ENCODE data around the gene AQP3.
A peak's percentile ranks its signal among the peaks of the same experiment; 100 is the strongest.
"Not testable (repeated sequence)": the region's sequence is repeated elsewhere in the genome, so short reads cannot be mapped to it uniquely, and the experiment has no call there.

The AQP3 gene

GRCh38 chr9:33429256-33429985 lies 18.0 kb downstream of the AQP3 start:
- Histone ChIP-seq H3K4me1 (ENCODE audit: control insufficient read depth, insufficient read depth, low read length, unreplicated experiment) (peaks cover 10% of the 10 kb centered on the region), H3K27ac (ENCODE audit: low read depth, low read length) (peak overlapping the region; percentile 55)

GRCh38 chr9:33426843-33427293 lies 20.5 kb downstream of the AQP3 start:
- H3K4me3 ChIP-seq (ENCODE audit: low read depth, low read length), result no peak overlapping the region
- H2AFZ ChIP-seq (ENCODE audit: low read length, unreplicated experiment), result no peak overlapping the region

More at GRCh38 chr9:33429256-33429985, 18.0 kb downstream of the AQP3 start:
- no peak overlapping the region for H3K4me3 ChIP-seq (ENCODE audit: low read depth, low read length)
- no peaks in the 10 kb centered on the region for H3K27me3 ChIP-seq (ENCODE audit: insufficient read depth, low read length)
- H2AFZ ChIP-seq (ENCODE audit: low read length, unreplicated experiment), result no peak overlapping the region
- H3K79me2 ChIP-seq (ENCODE audit: control insufficient read depth, insufficient read depth, low read length, unreplicated experiment), result no peaks in the 10 kb centered on the region
- H3K36me3 ChIP-seq (ENCODE audit: insufficient read depth, low read length), result no peaks in the 10 kb centered on the region

GRCh38 chr9:33425128-33425533 lies 22.3 kb downstream of the AQP3 start:
- no peak overlapping the region for H2AFZ ChIP-seq (ENCODE audit: low read length, unreplicated experiment)
- no peaks in the 10 kb centered on the region for H3K36me3 ChIP-seq (ENCODE audit: insufficient read depth, low read length)
- H3K27me3 ChIP-seq (ENCODE audit: insufficient read depth, low read length), result no peaks in the 10 kb centered on the region
- H3K4me1 ChIP-seq (ENCODE audit: control insufficient read depth, insufficient read depth, low read length, unreplicated experiment), result peaks cover 3% of the 10 kb centered on the region
- no peaks in the 10 kb centered on the region for H3K79me2 ChIP-seq (ENCODE audit: control insufficient read depth, insufficient read depth, low read length, unreplicated experiment)
- H3K27ac ChIP-seq (ENCODE audit: low read depth, low read length), result no peak overlapping the region
- H3K4me3 ChIP-seq (ENCODE audit: low read depth, low read length), result no peak overlapping the region

More at GRCh38 chr9:33426843-33427293, 20.5 kb downstream of the AQP3 start:
- peaks cover 10% of the 10 kb centered on the region for H3K4me1 ChIP-seq (ENCODE audit: control insufficient read depth, insufficient read depth, low read length, unreplicated experiment)
- no peaks in the 10 kb centered on the region for H3K36me3 ChIP-seq (ENCODE audit: insufficient read depth, low read length)
- H3K27me3 ChIP-seq (ENCODE audit: insufficient read depth, low read length), result no peaks in the 10 kb centered on the region
- H3K27ac ChIP-seq (ENCODE audit: low read depth, low read length), result no peak overlapping the region
- H3K79me2 ChIP-seq (ENCODE audit: control insufficient read depth, insufficient read depth, low read length, unreplicated experiment), result no peaks in the 10 kb centered on the region

- not testable (repeated sequence) for H3K36me3 ChIP-seq (ENCODE audit: insufficient read depth, low read length); H3K27ac ChIP-seq (ENCODE audit: low read depth, low read length); H3K27me3 ChIP-seq (ENCODE audit: insufficient read depth, low read length); H3K79me2 ChIP-seq (ENCODE audit: control insufficient read depth, insufficient read depth, low read length, unreplicated experiment); H3K4me3 ChIP-seq (ENCODE audit: low read depth, low read length); H3K4me1 ChIP-seq (ENCODE audit: control insufficient read depth, insufficient read depth, low read length, unreplicated experiment); H2AFZ ChIP-seq (ENCODE audit: low read length, unreplicated experiment)
Measured at GRCh38 chr9:33424492-33424891, 22.9 kb downstream of the AQP3 start.

GRCh38 chr9:33424043-33424442 lies 23.4 kb downstream of the AQP3 start:
- not testable (repeated sequence) for H3K4me1 ChIP-seq (ENCODE audit: control insufficient read depth, insufficient read depth, low read length, unreplicated experiment); H3K4me3 ChIP-seq (ENCODE audit: low read depth, low read length); H3K79me2 ChIP-seq (ENCODE audit: control insufficient read depth, insufficient read depth, low read length, unreplicated experiment); H2AFZ ChIP-seq (ENCODE audit: low read length, unreplicated experiment); H3K27me3 ChIP-seq (ENCODE audit: insufficient read depth, low read length); H3K36me3 ChIP-seq (ENCODE audit: insufficient read depth, low read length); H3K27ac ChIP-seq (ENCODE audit: low read depth, low read length)

GRCh38 chr9:33419708-33420303 lies 27.6 kb downstream of the AQP3 start:
- H2AFZ ChIP-seq (ENCODE audit: low read length, unreplicated experiment), result no peak overlapping the region
- H3K4me3 ChIP-seq (ENCODE audit: low read depth, low read length), result no peak overlapping the region
- H3K36me3 ChIP-seq (ENCODE audit: insufficient read depth, low read length), result no peaks in the 10 kb centered on the region
- no peaks in the 10 kb centered on the region for H3K4me1 ChIP-seq (ENCODE audit: control insufficient read depth, insufficient read depth, low read length, unreplicated experiment)
- no peak overlapping the region for H3K27ac ChIP-seq (ENCODE audit: low read depth, low read length)
- H3K79me2 ChIP-seq (ENCODE audit: control insufficient read depth, insufficient read depth, low read length, unreplicated experiment), result no peaks in the 10 kb centered on the region
- H3K27me3 ChIP-seq (ENCODE audit: insufficient read depth, low read length), result peaks cover 8% of the 10 kb centered on the region; the same call in 1 of the 2 replicates

- H3K4me3 ChIP-seq (ENCODE audit: low read depth, low read length), result no peak overlapping the region
- H3K27me3 ChIP-seq (ENCODE audit: insufficient read depth, low read length), result peaks cover 8% of the 10 kb centered on the region; the same call in 1 of the 2 replicates
- H3K79me2 ChIP-seq (ENCODE audit: control insufficient read depth, insufficient read depth, low read length, unreplicated experiment), result no peaks in the 10 kb centered on the region
- H2AFZ ChIP-seq (ENCODE audit: low read length, unreplicated experiment), result no peak overlapping the region
- H3K36me3 ChIP-seq (ENCODE audit: insufficient read depth, low read length), result no peaks in the 10 kb centered on the region
- H3K4me1 ChIP-seq (ENCODE audit: control insufficient read depth, insufficient read depth, low read length, unreplicated experiment), result no peaks in the 10 kb centered on the region
- H3K27ac ChIP-seq (ENCODE audit: low read depth, low read length), result no peak overlapping the region
Measured at GRCh38 chr9:33418090-33418489, 29.3 kb downstream of the AQP3 start.

- Histone ChIP-seq H2AFZ (ENCODE audit: low read length, unreplicated experiment) (no peak overlapping the region), H3K4me3 (ENCODE audit: low read depth, low read length) (no peak overlapping the region), H3K79me2 (ENCODE audit: control insufficient read depth, insufficient read depth, low read length, unreplicated experiment) (no peaks in the 10 kb centered on the region), H3K27me3 (ENCODE audit: insufficient read depth, low read length) (peaks cover 8% of the 10 kb centered on the region; the same call in 1 of the 2 replicates), H3K27ac (ENCODE audit: low read depth, low read length) (no peak overlapping the region), H3K4me1 (ENCODE audit: control insufficient read depth, insufficient read depth, low read length, unreplicated experiment) (no peaks in the 10 kb centered on the region), H3K36me3 (ENCODE audit: insufficient read depth, low read length) (no peaks in the 10 kb centered on the region)
Measured at GRCh38 chr9:33416996-33417395, 30.4 kb downstream of the AQP3 start.

- Histone ChIP-seq H3K36me3 (ENCODE audit: insufficient read depth, low read length) (no peaks in the 10 kb centered on the region), H3K27ac (ENCODE audit: low read depth, low read length) (no peak overlapping the region), H3K27me3 (ENCODE audit: insufficient read depth, low read length) (peaks cover 8% of the 10 kb centered on the region; the same call in 1 of the 2 replicates), H3K4me3 (ENCODE audit: low read depth, low read length) (no peak overlapping the region), H3K79me2 (ENCODE audit: control insufficient read depth, insufficient read depth, low read length, unreplicated experiment) (no peaks in the 10 kb centered on the region), H3K4me1 (ENCODE audit: control insufficient read depth, insufficient read depth, low read length, unreplicated experiment) (no peaks in the 10 kb centered on the region), H2AFZ (ENCODE audit: low read length, unreplicated experiment) (no peak overlapping the region)
Measured at GRCh38 chr9:33415501-33416038, 31.8 kb downstream of the AQP3 start.

GRCh38 chr9:33414889-33415500 lies 32.4 kb downstream of the AQP3 start:
- no peak overlapping the region for H2AFZ ChIP-seq (ENCODE audit: low read length, unreplicated experiment)
- H3K79me2 ChIP-seq (ENCODE audit: control insufficient read depth, insufficient read depth, low read length, unreplicated experiment), result no peaks in the 10 kb centered on the region
- no peaks in the 10 kb centered on the region for H3K36me3 ChIP-seq (ENCODE audit: insufficient read depth, low read length)
- H3K4me1 ChIP-seq (ENCODE audit: control insufficient read depth, insufficient read depth, low read length, unreplicated experiment), result no peaks in the 10 kb centered on the region
- H3K27ac ChIP-seq (ENCODE audit: low read depth, low read length), result no peak overlapping the region
- no peak overlapping the region for H3K4me3 ChIP-seq (ENCODE audit: low read depth, low read length)
- H3K27me3 ChIP-seq (ENCODE audit: insufficient read depth, low read length), result peaks cover 8% of the 10 kb centered on the region; the same call in 1 of the 2 replicates
